Endothelial cell of umbilical vein (primary cell): ENCODE results near the gene SEZ6. TPM values are rescaled to one million over a fixed set of nuclear protein-coding genes. Genes with fewer than 3 reads are reported as not detected.

Experiments used
- BruUV-seq: library from RNA; stranded (reverse); fragments of 400-500 nt; replicated peaks from 2 replicates; lab custom pipeline; 2021; lab: Mats Ljungman, UMichigan
- CTCF ChIA-PET: fragments of 300-600, 350-600 bp; sonication (Branson Sonifier 250); formaldehyde crosslinking; loops from one replicate; lab custom pipeline; 2021; ENCODE audit warnings: antibody characterized with exemption, inconsistent platforms; lab: Charles Lee
- POLR2A ChIA-PET: fragments of 300-600, 350-600 bp; sonication (Branson Sonifier 250); formaldehyde crosslinking; loops from one replicate; lab custom pipeline; 2021; ENCODE audit warnings: antibody characterized with exemption, inconsistent platforms; lab: Charles Lee
- DNase-seq: peaks from one replicate; pipeline ENCODE4 v3.0.0-alpha.2; 2011; ENCODE audit warnings: low read depth, low spot score
- FAIRE-seq: peaks from 2 replicates; lab custom pipeline; 2011; peaks lifted over from hg19 to GRCh38; lab: Jason Lieb, UNC
- H2AFZ ChIP-seq: 2 replicates; pipeline ENCODE4 v1.6.0; 2012; ENCODE audit warnings: low read depth, low read length, control low read depth, inconsistent platforms
- H3K27ac ChIP-seq: 2 replicates; pipeline ENCODE4 v1.5.1; 2011; ENCODE audit warnings: low read depth, mild to moderate bottlenecking, control low read depth, low read length, moderate library complexity; ENCODE audit not compliant: insufficient read depth
- H3K27me3 ChIP-seq, 2 experiments: 2 replicates each; pipeline versions ENCODE4 v1.6.0 to v1.6.1; 2011; ENCODE audit warnings: low read length in 2 of 2, mixed read lengths in 1 of 2; ENCODE audit not compliant: control insufficient read depth in 2 of 2, insufficient read depth in 2 of 2
- H3K36me3 ChIP-seq, 2 experiments: 2 replicates in 1 of 2; 3 replicates in 1 of 2; pipeline ENCODE4 v1.5.1; 2011; ENCODE audit warnings: low read length in 2 of 2, mild to moderate bottlenecking in 1 of 2, moderate library complexity in 1 of 2; ENCODE audit not compliant: control insufficient read depth in 2 of 2, insufficient read depth in 2 of 2; ENCODE audit errors: extremely low read depth in 1 of 2
- H3K4me1 ChIP-seq: 3 replicates; pipeline ENCODE4 v1.5.1; 2011; ENCODE audit warnings: mild to moderate bottlenecking, low read length; ENCODE audit not compliant: control insufficient read depth, insufficient read depth; ENCODE audit errors: extremely low read depth
- H3K4me2 ChIP-seq: 2 replicates; pipeline ENCODE4 v1.6.1; 2011; ENCODE audit warnings: low read length, control low read depth, mixed read lengths; ENCODE audit not compliant: insufficient read depth
- H3K4me3 ChIP-seq, 3 experiments: fragments of 200-600 bp in 1 of 3; sonication (generic), shearing (Covaris generic) in 1 of 3; replicated peaks in 1 of 3; 2 replicates each; pipeline ENCODE4 v1.5.1; 2011 to 2016; ENCODE audit warnings: control low read depth in 3 of 3, low read length in 3 of 3, mild to moderate bottlenecking in 2 of 3, inconsistent platforms in 1 of 3, low read depth in 1 of 3, moderate library complexity in 1 of 3; ENCODE audit not compliant: insufficient read depth in 1 of 3
- H3K79me2 ChIP-seq: 2 replicates; pipeline ENCODE4 v1.6.0; 2012; ENCODE audit warnings: low read length, inconsistent platforms; ENCODE audit not compliant: control insufficient read depth, insufficient read depth
- H3K9ac ChIP-seq: replicated peaks from 2 replicates; pipeline ENCODE3; 2011; ENCODE audit warnings: low read length, control low read depth; ENCODE audit not compliant: insufficient read depth; ENCODE audit errors: extremely low read depth
- H3K9me1 ChIP-seq: replicated peaks from 3 replicates; pipeline ENCODE4 v1.6.0; 2011; ENCODE audit warnings: mild to moderate bottlenecking, low read length; ENCODE audit not compliant: control insufficient read depth, insufficient read depth; ENCODE audit errors: extremely low read depth
- H3K9me3 ChIP-seq: replicated peaks from 2 replicates; pipeline ENCODE4 v1.5.1; 2012; ENCODE audit warnings: low read length, inconsistent platforms; ENCODE audit not compliant: control insufficient read depth, insufficient read depth
- H4K20me1 ChIP-seq: replicated peaks from 2 replicates; pipeline ENCODE3; 2011; ENCODE audit warnings: mild to moderate bottlenecking, low read length; ENCODE audit not compliant: control insufficient read depth, insufficient read depth; ENCODE audit errors: extremely low read depth
- EZH2 ChIP-seq: IDR thresholded peaks from 2 replicates; pipeline ENCODE4 v1.6.1; 2012; ENCODE audit warnings: borderline replicate concordance, low read depth, mild to moderate bottlenecking, moderate library complexity, low read length, inconsistent platforms; ENCODE audit not compliant: severe bottlenecking
- FOS ChIP-seq: IDR thresholded peaks from 2 replicates; pipeline ENCODE4 v1.6.1; 2011; ENCODE audit warnings: mild to moderate bottlenecking, low read length, moderate library complexity, borderline replicate concordance; ENCODE audit not compliant: insufficient read depth
- GATA2 ChIP-seq: IDR thresholded peaks from 2 replicates; pipeline ENCODE4 v1.7.0; 2011; ENCODE audit warnings: low read depth, mild to moderate bottlenecking, moderate library complexity, mixed read lengths, low read length; ENCODE audit not compliant: insufficient read length, insufficient read depth
- JUN ChIP-seq: IDR thresholded peaks from 2 replicates; pipeline ENCODE4 v1.6.1; 2011; ENCODE audit warnings: borderline replicate concordance, low read depth; ENCODE audit not compliant: insufficient read length, insufficient read depth
- MYC ChIP-seq: IDR thresholded peaks from one replicate; pipeline ENCODE4 v1.6.1; 2011; ENCODE audit warnings: mild to moderate bottlenecking, low read depth, low read length
- POLR2A ChIP-seq: IDR thresholded peaks from 2 replicates; pipeline ENCODE4 v1.6.1; 2012; ENCODE audit warnings: low read depth, mild to moderate bottlenecking, control low read depth, low read length
- POLR2AphosphoS5 ChIP-seq: IDR thresholded peaks from 2 replicates; pipeline ENCODE4 v1.6.1; 2012; ENCODE audit warnings: low read depth, mild to moderate bottlenecking, control low read depth, low read length, moderate library complexity; ENCODE audit not compliant: insufficient read depth
- dilution Hi-C: fragments of 300-500 bp; cut with MboI; formaldehyde crosslinking; loops from one replicate; pipeline ENCODE4 v1.15.0; 2019; ENCODE audit warnings: low sequenced_read_pairs; ENCODE audit not compliant: extremely low pct_ligation_motif_present
- intact Hi-C: fragments of 100-400 bp; cut with micrococcal nuclease; formaldehyde crosslinking; loops from one replicate; pipeline ENCODE4 v1.10.0; 2022
- polyA plus RNA-seq, 4 experiments: library from polyadenylated mRNA; depleted of rRNA in 3 of 4; stranded (reverse) in 3 of 4; unstranded in 1 of 4; fragments of >200 nt; gene quantifications; 2 replicates each; pipeline versions ENCODE4 v1.2.1 to v1.2.3, GENCODE V29; 2011 to 2012; ENCODE audit warnings: missing spikeins in 1 of 4
- total RNA-seq: library from RNA; stranded (reverse); gene quantifications from 2 replicates; pipeline ENCODE4 v1.2.3, GENCODE V29; 2021
- TF ChIP-seq, protein P1 (sequence below), 2 donors: IDR thresholded peaks; 1 replicate in 1 of 2; 2 replicates in 1 of 2; pipeline ENCODE4 v1.5.1; 2011; ENCODE audit warnings: low read length in 2 of 2, mild to moderate bottlenecking in 2 of 2, moderate library complexity in 2 of 2, control low read depth in 1 of 2, inconsistent platforms in 1 of 2, low read depth in 1 of 2; ENCODE audit not compliant: insufficient read depth in 1 of 2; ENCODE audit errors: extremely low read depth in 1 of 2
- TF ChIP-seq, protein P2 (sequence below): IDR thresholded peaks from 2 replicates; pipeline ENCODE4 v1.6.1; 2011; ENCODE audit not compliant: insufficient read depth, insufficient read length

SEZ6 gene
- total and polyA plus RNA-seq, 2 donors (not counting 3 experiments of a cell fraction or from before 2014, with no cell fraction given), result not detected

DNA sequence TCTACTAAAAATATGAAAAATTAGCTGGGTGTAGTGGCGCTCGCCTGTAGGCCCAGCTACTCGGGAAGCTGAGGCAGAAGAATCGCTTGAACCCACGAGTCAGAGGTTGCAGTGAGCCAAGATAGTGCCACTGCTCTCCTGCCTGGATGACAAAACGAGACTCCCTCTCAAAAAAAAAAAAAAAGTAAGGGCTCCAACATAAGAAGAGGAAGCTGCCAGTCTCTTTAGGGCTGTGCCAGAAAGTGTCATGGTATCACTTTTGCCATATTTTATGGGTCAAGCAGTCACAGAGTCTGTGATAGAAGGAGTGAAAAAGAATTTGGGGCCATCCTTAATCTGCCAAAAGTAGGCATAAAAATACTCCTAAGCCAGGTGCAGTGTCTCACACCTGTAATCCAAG is 35.7 kb upstream of the SEZ6 start:
- Histone ChIP-seq H3K27me3 (peaks cover 22 to 24% of the 10 kb centered on the region in 2 experiments), H3K4me1 (peaks cover 7% of the 10 kb centered on the region), H3K9ac (no peak overlapping the region), H3K79me2 (no peaks in the 10 kb centered on the region), H2AFZ (no peak overlapping the region), H4K20me1 (no peaks in the 10 kb centered on the region), H3K4me3 (no peak overlapping the region), H3K27ac (no peak overlapping the region), H3K4me2 (no peak overlapping the region), H3K9me1 (no peaks in the 10 kb centered on the region), H3K36me3 (no peaks in the 10 kb centered on the region), H3K9me3 (no peaks in the 10 kb centered on the region)
- FAIRE-seq, result no peak
- dilution Hi-C loops (no loop called here), intact Hi-C loops (no loop called here)
- TF ChIP-seq, protein P1, sequence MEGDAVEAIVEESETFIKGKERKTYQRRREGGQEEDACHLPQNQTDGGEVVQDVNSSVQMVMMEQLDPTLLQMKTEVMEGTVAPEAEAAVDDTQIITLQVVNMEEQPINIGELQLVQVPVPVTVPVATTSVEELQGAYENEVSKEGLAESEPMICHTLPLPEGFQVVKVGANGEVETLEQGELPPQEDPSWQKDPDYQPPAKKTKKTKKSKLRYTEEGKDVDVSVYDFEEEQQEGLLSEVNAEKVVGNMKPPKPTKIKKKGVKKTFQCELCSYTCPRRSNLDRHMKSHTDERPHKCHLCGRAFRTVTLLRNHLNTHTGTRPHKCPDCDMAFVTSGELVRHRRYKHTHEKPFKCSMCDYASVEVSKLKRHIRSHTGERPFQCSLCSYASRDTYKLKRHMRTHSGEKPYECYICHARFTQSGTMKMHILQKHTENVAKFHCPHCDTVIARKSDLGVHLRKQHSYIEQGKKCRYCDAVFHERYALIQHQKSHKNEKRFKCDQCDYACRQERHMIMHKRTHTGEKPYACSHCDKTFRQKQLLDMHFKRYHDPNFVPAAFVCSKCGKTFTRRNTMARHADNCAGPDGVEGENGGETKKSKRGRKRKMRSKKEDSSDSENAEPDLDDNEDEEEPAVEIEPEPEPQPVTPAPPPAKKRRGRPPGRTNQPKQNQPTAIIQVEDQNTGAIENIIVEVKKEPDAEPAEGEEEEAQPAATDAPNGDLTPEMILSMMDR (IDR thresholded peaks at IDR 0.05; ENCODE audit: extremely low read depth in 1 of 2, insufficient read depth in 1 of 2, low read depth in 1 of 2, low read length in 2 of 2), result no peak
- TF ChIP-seq POLR2AphosphoS5 (no peak), EZH2 (no peak), JUN (no peak), MYC (no peak), FOS (no peak), POLR2A (no peak), GATA2 (no peak)
- TF ChIP-seq, protein P2, sequence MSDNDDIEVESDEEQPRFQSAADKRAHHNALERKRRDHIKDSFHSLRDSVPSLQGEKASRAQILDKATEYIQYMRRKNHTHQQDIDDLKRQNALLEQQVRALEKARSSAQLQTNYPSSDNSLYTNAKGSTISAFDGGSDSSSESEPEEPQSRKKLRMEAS, result no peak
- DNase-seq, result no peak
- ChIA-PET POLR2A (no interaction called here), CTCF (interaction anchor here (0.7 kb wide), 1 partner anchor 76 kb away, joined by 3 read pairs; no protein-coding TSS in a partner anchor)
- BruUV-seq, result no TSS peak
